ENCODE measurements around the gene DSCAML1.

Gene DSCAML1

DNA sequence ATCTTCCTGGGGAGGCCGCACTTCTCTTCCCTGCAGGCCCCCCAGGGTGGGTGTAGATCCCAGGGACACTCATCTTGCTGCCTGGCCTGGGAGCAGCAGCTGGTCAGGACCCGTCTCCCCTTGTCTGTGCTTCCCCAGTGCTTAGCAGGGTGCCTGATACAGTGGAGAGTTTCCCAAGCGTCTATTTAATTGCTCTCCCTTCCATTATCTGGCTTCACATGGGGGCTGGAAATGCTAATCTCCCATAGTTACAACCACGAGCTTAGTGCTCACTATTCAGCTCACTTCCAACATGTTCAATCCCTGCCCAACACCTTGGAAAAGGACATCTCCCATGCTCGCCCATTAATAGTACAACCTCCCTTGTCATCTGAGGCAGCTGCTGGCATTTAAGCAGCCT, 100.5 kb downstream of the DSCAML1 start:
- no peak for DNase-seq (ENCODE audit: extremely low read depth, low read depth)
- TF ChIP-seq, protein P1, sequence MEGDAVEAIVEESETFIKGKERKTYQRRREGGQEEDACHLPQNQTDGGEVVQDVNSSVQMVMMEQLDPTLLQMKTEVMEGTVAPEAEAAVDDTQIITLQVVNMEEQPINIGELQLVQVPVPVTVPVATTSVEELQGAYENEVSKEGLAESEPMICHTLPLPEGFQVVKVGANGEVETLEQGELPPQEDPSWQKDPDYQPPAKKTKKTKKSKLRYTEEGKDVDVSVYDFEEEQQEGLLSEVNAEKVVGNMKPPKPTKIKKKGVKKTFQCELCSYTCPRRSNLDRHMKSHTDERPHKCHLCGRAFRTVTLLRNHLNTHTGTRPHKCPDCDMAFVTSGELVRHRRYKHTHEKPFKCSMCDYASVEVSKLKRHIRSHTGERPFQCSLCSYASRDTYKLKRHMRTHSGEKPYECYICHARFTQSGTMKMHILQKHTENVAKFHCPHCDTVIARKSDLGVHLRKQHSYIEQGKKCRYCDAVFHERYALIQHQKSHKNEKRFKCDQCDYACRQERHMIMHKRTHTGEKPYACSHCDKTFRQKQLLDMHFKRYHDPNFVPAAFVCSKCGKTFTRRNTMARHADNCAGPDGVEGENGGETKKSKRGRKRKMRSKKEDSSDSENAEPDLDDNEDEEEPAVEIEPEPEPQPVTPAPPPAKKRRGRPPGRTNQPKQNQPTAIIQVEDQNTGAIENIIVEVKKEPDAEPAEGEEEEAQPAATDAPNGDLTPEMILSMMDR (IDR thresholded peaks at IDR 0.05; ENCODE audit: low read depth, low read length) = no peak

DNA sequence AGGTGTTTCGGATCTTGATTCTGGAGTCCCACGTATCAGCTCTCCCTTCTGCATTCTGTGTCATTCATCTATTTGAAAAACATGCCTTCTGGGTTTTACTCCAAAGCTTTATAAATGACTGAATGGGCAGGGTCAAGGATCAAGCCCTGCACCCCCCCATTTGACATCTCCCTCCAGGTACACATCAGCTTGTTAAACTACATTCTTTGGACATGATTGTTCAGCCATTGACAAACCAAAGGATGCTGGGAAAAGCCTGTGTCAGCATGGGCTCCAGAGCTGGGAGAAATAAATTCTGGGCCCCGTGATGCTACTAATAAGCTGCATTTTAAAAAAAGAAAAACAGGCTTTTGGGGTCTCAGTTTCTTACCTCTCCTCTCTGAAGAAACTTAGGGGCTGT, 103.7 kb downstream of the DSCAML1 start:
- TF ChIP-seq, protein P1 (IDR thresholded peaks at IDR 0.05; ENCODE audit: low read depth, low read length) = no peak

DNA sequence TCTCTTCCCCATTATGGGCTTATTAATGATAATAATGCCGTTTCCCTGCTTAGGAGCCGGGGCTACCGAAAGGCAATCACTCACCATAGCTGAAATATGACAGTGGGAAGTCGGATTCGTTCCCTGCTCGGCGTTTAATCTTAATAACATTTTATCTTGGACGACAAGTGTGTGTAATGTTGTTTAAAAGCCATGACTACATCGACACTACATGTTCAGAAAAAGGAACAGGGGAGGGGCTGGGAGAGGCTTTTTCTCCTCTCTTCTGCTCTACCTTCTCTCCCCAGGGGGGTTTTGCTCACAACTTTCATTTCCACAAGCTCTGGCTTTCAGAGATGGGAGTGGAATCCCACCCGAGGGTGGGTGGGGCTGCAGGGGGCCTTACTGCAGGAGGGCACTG, 105.5 kb downstream of the DSCAML1 start:
- DNase-seq (ENCODE audit: extremely low read depth, low read depth) = no peak
- TF ChIP-seq, protein P1 (IDR thresholded peaks at IDR 0.05; ENCODE audit: low read depth, low read length) = no peak

More for the DNA sequence above, 103.7 kb downstream of the DSCAML1 start:
- DNase-seq (ENCODE audit: extremely low read depth, low read depth) = no peak

DNA sequence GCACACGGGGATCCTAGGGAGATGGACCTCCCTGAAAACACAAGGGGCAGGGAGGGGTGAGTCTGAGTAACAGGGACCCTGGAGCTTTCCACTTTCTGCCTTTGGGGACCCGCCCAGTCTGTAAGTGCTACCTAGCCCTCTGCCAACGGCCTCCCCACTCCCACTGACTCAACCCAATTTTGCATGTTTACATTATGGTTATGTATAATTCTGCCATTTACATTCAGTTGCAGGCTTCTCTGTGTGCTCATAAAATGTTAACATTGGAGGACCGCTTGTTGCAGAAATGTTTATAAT, 105.8 kb downstream of the DSCAML1 start:
- DNase-seq (ENCODE audit: extremely low read depth, low read depth) = no peak
- TF ChIP-seq, protein P1 (IDR thresholded peaks at IDR 0.05; ENCODE audit: low read depth, low read length) = no peak

- DNase-seq (ENCODE audit: extremely low read depth, low read depth) = no peak
- TF ChIP-seq, protein P1 (IDR thresholded peaks at IDR 0.05; ENCODE audit: low read depth, low read length) = no peak
These were observed 106.4 kb downstream of the DSCAML1 start for GRCh38 chr11:117690484-117691217.

- TF ChIP-seq, protein P1 (IDR thresholded peaks at IDR 0.05; ENCODE audit: low read depth, low read length) = no peak
- no peak for DNase-seq (ENCODE audit: extremely low read depth, low read depth)
These were observed 108.7 kb downstream of the DSCAML1 start for GRCh38 chr11:117688255-117688797.

DNA sequence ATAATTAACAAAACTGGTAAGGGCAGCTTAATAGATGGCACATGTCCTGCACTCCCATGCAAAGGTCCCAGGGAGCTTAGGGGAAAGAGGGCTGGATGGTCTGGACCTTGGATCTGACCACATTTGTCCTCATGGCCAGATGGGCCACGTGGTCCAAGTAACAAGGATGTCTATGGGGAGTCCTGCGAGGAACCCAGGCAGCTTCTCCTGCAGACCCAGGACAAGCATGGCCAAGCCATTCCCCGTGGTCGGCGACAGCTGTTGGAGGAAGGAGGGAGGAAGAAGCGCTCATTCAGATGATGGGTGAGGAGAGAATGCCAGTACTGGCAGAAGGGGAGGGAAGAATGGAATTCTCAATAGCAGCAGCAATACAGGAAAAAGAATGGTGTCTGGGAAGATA, 109.2 kb downstream of the DSCAML1 start:
- TF ChIP-seq, protein P1 (IDR thresholded peaks at IDR 0.05; ENCODE audit: low read depth, low read length) = no peak
- DNase-seq (ENCODE audit: extremely low read depth, low read depth) = no peak
